ENCODE results near the gene SLC4A11.

The SLC4A11 gene

DNA sequence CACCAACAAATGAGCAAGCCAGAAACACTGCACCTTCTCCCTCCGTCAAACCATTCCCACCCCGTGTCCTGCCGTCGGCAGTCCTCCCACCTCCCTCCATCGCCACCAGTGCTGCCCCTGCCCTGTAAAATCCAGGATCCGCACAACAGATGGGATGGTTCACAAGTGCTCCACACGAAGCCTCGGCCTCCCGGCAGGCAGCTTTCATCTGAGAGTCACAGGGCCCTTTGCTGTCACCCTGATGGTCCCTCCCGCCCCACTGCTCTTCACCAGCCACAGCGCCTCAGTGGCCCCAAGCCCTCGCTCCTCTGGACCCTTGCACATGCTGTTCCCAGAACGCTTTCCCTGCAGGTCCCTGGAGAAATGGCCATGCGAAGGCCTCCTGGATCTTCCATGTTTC is 12.1 kb downstream of the SLC4A11 start:
- TF ChIP-seq, protein P1, sequence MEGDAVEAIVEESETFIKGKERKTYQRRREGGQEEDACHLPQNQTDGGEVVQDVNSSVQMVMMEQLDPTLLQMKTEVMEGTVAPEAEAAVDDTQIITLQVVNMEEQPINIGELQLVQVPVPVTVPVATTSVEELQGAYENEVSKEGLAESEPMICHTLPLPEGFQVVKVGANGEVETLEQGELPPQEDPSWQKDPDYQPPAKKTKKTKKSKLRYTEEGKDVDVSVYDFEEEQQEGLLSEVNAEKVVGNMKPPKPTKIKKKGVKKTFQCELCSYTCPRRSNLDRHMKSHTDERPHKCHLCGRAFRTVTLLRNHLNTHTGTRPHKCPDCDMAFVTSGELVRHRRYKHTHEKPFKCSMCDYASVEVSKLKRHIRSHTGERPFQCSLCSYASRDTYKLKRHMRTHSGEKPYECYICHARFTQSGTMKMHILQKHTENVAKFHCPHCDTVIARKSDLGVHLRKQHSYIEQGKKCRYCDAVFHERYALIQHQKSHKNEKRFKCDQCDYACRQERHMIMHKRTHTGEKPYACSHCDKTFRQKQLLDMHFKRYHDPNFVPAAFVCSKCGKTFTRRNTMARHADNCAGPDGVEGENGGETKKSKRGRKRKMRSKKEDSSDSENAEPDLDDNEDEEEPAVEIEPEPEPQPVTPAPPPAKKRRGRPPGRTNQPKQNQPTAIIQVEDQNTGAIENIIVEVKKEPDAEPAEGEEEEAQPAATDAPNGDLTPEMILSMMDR (IDR thresholded peaks at IDR 0.05; ENCODE audit: low read depth, low read length, missing control alignments) = no peak
- no peak for DNase-seq (ENCODE audit: low read depth)
- in situ Hi-C loops (cut with HindIII; ENCODE audit: low sequenced_read_pairs) = no loop called here
- H3K4me3 ChIP-seq (ENCODE audit: low read depth, low read length) = no peak overlapping the region

DNA sequence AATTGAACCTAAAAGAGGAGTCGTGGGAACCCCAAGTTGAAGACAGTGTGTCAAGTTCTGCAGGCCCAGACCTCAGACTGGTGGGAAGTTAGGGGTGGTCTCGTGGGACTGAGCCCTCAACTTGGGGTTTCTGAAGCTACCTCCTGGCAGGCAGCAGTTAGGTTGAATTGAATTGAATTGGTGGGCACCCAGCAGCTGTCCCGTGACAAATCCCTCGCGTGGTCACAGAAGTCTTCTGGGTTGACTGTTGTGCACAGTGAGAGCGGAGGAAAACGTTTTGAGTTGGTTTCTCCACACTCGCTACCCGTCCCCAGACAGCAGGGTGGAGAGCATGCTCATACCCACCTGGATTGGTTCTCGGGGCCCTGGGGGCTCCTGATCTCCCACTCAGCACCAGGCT is 12.9 kb downstream of the SLC4A11 start:
- in situ Hi-C loops (cut with HindIII; ENCODE audit: low sequenced_read_pairs) = no loop called here
- no peak overlapping the region for H3K4me3 ChIP-seq (ENCODE audit: low read depth, low read length)
- no peak for DNase-seq (ENCODE audit: low read depth)
- TF ChIP-seq, protein P1 (IDR thresholded peaks at IDR 0.05; ENCODE audit: low read depth, low read length, missing control alignments) = no peak

DNA sequence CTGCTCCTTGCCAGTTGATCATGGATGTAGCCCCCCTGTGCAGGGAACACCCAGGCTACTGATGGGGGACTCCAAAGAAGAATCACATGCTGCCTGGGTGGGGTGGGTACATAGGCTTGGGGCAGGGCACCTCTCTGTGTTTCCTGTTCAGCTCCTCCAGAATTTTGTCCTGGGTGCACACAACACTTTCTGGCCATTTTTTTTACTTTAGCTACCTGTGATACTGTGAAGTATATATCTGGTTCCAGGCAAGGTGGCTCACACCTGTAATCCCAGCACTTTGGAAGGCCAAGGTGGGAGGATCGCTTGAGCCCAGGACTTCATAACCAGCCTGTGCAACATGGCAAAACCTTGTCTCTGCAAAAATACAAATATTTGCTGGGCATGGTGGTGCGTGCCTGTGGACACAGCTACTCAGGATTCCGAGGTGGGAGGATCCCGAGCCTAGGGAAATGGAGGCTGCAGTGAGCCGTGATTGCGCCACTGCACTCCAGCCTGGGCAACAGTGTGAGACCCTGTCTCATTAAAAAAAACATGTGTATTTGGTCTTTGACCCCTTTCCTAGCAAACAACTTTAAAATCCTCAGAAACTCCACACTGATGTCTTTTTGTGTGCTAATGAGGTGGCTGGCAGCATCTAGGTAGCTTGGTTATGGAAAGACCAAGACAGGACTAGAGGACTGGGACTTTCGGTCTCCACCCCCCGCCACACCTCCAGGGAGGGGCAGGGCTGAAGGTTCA is 14.1 kb downstream of the SLC4A11 start:
- in situ Hi-C loops (cut with HindIII; ENCODE audit: low sequenced_read_pairs) = no loop called here

DNA sequence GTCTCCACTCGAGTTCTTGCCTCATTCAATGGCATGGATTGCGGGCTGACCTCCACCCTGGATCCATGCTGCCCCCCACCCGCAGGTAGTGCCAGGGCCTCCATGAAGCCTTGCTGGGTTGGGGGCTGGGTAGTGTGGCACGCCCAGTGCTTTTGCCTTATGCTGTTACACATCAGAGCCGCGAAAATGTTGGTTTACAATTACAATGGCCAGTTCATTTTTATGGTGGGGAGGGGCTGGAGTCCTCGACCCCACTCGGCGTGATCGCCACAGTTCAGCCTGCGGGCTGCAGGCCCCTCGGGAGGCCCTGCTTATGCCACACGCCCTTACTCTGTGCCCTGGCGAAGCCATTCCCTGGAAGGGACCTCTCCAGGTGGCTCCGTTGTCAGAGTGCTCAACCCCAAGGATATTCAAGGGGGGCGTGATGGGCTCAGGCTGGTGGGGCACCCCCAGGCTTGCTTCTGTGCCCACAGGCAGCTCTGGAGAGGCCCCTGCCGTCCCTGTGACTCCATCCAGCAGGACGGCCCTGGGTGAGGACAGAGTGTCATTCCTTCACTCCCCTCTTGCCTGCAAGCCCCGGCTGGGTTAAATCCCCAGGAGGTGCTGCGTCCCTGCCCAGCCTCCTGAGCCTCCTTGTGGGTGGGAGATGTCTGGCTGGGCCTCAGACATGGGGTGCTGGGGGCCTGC is 14.9 kb downstream of the SLC4A11 start:
- H3K4me3 ChIP-seq (ENCODE audit: low read depth, low read length) = no peak overlapping the region
- no peak for DNase-seq (ENCODE audit: low read depth)
- in situ Hi-C loops (cut with HindIII; ENCODE audit: low sequenced_read_pairs) = no loop called here
- TF ChIP-seq, protein P1 (IDR thresholded peaks at IDR 0.05; ENCODE audit: low read depth, low read length, missing control alignments) = no peak

More for the DNA sequence above, 14.1 kb downstream of the SLC4A11 start:
- DNase-seq (ENCODE audit: low read depth) = no peak
- H3K4me3 ChIP-seq (ENCODE audit: low read depth, low read length) = no peak overlapping the region
- TF ChIP-seq, protein P1 (IDR thresholded peaks at IDR 0.05; ENCODE audit: low read depth, low read length, missing control alignments) = no peak

DNA sequence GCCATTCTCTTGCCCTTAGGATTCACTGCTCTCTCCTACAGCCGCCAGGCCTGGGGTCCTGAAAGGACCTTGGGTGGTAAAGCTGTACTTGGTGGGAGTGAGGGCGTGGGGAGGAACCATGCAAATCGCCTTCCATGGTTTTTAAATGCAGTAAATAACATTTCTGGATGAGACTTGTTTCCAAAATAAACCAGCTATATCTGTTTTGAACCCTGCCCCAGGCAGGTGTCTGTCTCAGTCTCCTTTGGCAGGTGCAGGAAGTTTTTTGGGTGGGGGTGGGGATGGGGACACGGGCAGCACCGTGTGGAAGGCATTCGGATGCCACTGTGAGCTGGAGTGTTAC is 15.4 kb downstream of the SLC4A11 start:
- no peak overlapping the region for H3K4me3 ChIP-seq (ENCODE audit: low read depth, low read length)
- in situ Hi-C loops (cut with HindIII; ENCODE audit: low sequenced_read_pairs) = no loop called here
- no peak for DNase-seq (ENCODE audit: low read depth)
- TF ChIP-seq, protein P1 (IDR thresholded peaks at IDR 0.05; ENCODE audit: low read depth, low read length, missing control alignments) = no peak

DNA sequence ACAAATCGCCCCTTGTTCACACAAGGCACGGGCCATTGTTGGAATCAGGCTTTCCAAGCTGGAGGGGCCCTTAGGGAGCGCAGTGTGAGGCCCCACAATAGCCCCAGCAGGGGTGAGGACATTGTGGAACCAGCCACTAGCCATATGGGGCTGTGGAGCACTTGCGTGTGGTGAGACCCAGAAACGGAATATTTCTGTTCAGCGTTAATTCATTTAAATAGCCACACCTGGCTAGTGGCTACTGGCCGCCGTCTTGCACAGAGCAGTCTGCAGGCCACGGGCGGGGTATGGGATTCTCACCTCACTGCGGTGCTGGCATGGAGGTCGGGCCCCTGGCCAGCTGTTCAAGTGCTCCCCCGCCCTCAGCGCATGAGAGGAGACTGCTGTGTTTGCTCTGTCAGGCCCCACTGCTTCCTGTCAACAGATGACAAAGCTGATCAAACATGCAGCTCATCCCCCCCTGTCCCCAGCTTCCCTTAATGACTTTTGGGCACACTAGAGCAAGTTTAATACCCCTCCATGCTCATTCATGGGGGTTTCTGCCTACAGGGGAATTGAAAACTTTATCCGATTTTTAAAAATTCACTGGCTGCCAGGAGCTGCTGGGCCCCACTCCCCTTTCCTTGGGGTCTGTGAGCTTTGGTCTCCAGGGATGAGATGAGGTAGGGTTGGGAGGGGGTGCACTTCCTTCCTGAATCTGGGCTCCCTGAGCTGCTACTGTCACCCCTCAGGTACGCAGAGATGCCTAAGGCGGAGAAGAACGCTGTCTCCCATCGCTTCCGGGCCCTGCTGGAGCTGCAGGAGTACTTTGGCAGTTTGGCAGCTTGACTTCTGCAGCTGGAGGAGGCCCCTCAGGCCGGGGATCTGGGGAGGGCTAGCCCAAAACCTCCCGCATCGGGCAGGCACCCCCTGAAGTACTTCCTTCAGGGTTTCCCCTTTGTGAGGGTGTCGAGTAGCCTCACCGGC is 16.1 kb downstream of the SLC4A11 start:
- in situ Hi-C loops (cut with HindIII; ENCODE audit: low sequenced_read_pairs) = no loop called here
- TF ChIP-seq, protein P1 (IDR thresholded peaks at IDR 0.05; ENCODE audit: low read depth, low read length, missing control alignments) = no peak
- H3K4me3 ChIP-seq (ENCODE audit: low read depth, low read length) = no peak overlapping the region
- DNase-seq (ENCODE audit: low read depth) = no peak
